ENCODE data around the gene JAG1.

Gene JAG1

DNA sequence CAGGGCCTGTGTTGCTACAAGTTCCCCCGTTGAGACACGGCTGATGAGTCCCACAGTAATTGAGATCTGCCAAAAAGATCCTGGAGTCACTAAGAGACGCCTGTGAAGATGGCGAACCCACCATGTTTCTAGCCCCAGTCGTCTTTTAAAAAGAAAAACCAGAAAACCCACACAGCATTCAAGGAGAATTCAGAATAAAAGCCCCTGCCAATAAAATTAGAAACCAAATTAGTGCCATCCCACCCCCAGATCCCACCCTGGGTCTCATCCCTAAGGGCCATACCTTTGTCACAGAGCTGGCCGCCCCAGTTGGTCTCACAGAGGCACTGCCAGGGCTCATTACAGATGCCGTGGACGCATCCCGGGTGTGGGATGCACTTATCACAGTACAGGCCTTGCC, 21.6 kb downstream of the JAG1 start:
- no peak for DNase-seq

DNA sequence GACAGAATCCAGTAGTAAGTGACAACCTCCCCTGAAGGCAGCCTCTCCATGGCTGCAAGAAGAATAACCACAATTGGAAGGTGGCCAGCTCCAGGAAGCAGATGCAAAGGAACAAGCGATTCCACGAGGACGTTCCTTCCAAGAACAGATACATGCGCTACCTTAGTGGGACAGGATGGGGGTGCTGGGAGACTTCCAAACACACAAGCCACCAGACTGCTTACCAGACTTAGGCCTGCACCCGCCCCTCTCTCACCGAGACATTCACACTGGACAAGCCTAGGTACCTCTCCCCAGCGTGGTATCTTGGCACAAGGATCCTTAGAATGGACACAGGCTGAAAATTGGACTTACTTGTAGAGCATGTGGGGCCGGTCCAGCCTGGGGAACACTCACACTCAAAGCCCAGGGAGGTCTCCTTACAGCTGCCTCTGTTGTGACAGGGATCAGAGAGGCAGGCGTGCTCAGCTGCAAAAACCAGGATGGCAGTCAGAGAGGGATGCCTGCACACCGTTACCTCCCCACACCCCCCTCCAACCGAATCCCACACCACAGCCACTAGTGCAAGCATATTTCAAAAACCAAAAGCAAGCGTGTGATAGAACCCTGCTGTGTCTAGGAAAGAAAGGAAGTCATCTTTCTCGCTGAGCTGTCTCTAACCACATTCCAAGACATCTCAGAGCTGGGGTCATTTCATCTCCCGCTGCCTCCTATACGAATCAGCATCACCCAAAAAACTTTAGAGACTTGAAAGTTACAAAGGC, 22.4 kb downstream of the JAG1 start:
- DNase-seq, result peak; percentile 88

GRCh38 chr20:10649797-10650160, 24.0 kb downstream of the JAG1 start:
- DNase-seq, result peak; percentile 59

GRCh38 chr20:10649080-10649796, 24.6 kb downstream of the JAG1 start:
- no peak for DNase-seq

DNA sequence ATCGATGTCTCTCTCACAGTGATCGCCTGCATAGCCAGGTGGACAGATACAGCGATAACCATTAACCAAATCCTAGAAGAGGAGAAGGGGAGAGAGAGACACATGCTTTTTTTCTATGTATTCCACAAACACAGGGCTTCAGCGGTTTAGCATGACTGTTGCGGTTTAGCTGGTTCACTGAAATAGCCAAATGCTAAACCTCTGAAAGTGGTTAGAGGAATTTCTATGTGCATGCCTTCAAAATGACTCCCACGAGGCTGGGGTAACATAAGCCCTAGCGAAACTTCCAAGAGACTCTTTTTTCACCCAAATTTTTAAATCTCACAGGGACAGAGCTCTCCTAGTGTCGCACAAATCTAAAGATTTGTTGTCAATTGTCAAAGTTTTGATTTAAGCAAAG, 25.1 kb downstream of the JAG1 start:
- DNase-seq, result peak; percentile 95

DNA sequence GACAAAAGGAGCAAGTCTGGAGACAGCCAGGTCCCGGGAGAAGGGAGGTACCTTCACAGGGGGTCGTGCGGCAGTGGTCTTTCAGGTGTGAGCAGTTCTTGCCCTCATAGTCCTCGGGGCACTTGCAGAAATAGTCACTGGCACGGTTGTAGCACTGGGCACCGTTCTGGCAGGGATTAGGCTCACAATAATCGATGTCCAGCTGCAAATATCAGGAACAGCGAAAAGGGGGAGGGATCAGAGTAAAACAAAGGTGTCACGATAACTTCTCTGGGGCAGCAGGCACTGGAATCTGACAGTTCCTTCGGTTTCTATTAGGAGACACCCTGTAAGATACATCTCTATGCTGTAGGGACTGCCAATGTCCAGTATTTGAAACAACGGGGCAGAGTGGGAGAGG, 25.9 kb downstream of the JAG1 start:
- no peak for DNase-seq

GRCh38 chr20:10647471-10647870, 26.3 kb downstream of the JAG1 start:
- peak; percentile 57 for DNase-seq

DNA sequence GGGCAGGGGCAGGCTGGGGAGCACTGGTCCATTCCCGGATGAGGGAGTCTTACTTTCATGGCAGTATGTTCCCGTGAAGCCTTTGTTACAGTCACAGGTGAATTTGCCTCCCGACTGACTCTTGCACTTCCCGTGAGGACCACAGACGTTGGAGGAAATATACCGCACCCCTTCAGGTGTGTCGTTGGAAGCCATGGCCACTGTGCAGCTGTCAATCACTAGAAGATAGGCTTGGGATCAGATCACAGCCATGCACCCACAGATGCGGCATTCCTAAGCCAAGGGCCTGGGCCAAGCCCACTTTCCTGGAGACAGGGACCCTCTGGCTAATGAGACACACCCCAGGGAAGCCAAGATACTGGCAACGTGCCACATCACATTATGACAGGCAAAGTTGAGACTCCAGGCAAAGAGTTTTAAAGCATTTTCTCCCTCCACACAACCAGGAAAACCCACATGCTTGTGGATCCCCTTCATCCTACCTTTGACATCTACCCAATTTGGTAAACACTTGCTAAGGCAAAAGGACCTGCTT, 26.8 kb downstream of the JAG1 start:
- no peak for DNase-seq

DNA sequence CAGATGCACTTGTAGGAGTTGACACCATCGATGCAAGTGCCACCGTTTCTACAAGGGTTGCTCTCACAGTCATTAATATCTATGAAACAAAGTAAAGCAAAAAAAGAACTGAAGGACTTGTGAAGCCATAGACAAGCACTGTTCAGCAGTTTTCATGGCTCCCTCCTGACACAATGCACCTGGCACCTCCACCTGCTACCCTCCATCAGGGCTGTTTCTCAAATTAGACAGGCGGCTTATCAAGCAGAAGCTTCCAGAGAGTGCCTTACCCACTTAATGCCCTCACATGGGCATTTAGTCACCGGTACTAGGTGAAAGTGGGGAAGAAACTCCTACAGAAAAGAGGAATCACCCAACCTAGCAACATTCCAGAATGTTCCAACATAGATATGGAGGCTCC, 27.8 kb downstream of the JAG1 start:
- DNase-seq, result no peak

DNA sequence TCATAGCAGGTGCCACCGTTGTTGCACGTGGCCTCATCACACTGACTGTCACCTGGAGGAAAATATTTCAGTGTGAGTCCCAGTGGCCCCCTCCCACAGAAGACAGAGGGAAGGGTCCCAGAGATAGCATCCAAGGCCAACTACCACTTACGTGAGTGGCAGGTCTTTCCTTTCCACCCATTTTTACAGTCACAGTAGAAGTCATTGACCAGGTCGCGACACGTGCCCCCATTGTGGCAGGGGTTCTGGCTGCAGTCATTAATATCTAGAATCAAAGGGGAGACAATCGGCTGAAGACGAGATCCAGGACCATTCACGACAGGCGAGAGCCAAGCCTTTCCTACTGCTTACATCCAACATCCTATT, 28.6 kb downstream of the JAG1 start:
- DNase-seq, result no peak

DNA sequence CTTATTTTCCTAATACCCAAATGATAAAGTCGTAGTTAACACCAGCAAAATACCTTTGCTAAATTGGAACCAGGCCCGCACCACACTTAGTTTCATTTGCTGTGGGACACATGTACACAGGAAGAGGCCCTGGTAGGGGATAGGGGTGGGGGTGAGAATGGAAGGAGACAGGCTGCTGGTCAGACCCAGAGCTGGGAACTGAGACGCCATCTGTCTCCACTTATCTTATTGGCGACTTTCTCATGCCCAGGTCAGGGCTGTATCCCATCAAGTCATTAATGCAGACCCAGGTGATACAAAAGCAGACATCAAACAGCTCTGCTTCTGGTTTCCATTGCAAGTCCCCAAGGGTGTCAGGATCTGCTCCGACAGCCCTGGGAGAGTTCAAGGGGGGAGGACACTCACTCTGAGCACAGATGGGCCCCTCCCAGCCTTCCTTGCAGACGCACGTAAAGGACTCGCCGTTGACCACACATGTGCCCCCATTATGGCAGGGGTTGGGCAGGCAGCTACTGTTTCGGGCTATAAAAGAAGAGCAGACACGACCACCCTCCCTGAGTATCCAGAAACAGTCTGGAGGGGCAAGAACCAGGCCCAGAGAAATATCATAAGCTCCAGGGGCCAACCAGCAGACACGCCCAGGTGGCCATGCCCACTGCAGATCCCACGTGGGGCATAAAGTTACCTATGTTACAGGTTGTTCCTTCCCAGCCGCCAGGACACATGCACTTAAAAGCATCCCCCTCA, 29.2 kb downstream of the JAG1 start:
- DNase-seq, result peak; percentile 46

DNA sequence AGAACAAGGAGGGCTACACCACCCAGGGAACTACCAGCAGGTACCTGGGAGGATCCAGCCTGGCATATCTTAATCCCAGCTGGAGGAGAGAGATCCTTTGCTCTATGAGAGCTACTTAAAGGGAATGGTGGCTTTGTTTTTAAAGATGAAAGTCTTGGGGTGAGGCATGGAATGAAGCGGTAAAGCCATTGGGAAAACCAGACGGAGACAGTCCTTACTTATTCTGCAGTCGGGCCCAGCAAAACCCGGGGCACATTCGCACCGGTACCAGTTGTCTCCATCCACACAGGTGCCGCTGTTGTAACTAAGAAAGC, 30.3 kb downstream of the JAG1 start:
- DNase-seq, result no peak

GRCh38 chr20:10642856-10643559, 30.8 kb downstream of the JAG1 start:
- peak; percentile 69 for DNase-seq

DNA sequence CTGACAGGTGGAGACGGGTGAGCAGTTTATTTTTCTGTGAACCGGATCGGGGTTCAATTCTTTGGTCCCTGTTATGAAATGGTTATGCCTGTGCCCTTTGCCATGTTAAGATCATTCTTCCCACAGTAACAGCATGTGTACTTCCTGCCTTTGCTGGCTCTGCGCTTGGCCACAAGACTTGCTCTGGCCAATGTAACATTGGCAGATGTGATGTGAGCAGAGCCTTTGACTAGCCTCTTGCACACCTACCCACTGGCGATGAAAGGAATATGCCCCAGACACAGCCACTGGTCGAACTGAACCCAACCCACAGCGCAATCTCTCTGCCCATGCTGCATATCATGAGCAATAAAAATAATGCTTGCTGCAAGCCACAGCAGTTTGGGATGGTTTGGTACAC, 31.9 kb downstream of the JAG1 start:
- no peak for DNase-seq

DNA sequence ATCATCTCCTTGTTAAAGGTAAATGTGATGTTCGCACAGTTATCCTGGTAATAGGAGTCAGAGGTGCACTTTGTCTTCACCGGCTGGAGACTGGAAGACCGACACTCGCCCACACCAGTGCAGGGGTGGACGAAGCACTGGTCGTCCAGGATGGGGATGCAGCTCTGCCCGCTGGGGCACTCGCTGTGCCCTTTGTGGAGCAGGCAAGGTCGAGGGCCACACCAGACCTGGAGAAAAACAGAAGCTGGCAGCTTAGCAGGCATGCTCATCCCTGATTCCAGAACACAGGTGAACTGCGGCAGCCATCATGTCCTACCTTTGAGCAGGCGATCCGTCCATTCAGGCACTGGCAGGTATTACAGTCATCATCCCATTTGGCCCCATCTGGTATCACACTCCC, 32.3 kb downstream of the JAG1 start:
- DNase-seq, result no peak

DNA sequence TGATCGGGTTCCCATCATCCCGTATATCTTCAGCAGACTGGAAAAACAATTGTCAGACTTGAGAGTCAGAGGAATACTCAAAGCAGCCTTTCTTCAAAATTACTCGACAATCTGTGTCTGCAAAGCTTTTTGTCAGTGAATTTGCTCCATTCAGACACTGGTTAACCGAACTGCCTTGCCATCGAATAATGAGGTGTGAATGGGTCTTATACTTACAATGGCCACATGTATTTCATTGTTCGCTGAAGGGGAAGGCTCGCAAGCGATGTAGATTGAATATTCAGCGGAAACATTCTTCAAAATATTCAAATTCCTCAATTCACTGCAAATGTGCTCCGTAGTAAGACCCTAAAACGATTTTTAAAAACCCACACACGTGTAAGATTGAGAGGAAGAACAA, 32.9 kb downstream of the JAG1 start:
- DNase-seq, result no peak

- no peak for DNase-seq
These were observed 33.9 kb downstream of the JAG1 start for GRCh38 chr20:10639737-10640556.

DNA sequence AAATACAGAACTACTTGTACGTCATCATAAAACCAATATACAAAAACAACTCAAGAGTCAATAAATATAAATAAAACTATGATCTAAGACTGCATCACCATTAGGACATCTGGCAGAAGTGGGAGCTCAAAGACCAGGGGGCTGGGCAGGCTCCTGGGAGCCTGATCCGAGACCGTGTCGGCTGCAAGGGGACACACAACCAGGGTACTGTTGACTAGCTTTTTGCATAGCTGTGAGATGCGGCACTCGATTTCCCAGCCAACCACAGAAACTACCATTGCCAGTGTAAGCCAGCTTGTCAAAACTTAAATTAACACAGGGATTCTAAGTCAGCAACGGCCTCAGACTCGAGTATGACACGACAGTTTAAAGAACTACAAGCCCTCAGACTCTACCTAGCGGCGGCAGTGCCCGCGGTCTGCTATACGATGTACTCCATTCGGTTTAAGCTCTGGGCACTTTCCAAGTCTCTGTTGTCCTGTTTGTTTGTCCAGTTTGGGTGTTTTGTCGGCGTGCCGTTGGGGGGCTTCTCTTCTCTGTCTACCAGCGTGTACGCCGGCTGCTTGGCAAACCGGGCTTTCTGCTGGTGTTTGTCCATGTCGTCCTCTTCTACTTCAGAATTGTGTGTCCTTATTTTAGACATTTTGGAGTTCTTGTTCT, 34.6 kb downstream of the JAG1 start:
- DNase-seq, result no peak

GRCh38 chr20:10637563-10637962, 36.2 kb downstream of the JAG1 start:
- DNase-seq, result no peak

DNA sequence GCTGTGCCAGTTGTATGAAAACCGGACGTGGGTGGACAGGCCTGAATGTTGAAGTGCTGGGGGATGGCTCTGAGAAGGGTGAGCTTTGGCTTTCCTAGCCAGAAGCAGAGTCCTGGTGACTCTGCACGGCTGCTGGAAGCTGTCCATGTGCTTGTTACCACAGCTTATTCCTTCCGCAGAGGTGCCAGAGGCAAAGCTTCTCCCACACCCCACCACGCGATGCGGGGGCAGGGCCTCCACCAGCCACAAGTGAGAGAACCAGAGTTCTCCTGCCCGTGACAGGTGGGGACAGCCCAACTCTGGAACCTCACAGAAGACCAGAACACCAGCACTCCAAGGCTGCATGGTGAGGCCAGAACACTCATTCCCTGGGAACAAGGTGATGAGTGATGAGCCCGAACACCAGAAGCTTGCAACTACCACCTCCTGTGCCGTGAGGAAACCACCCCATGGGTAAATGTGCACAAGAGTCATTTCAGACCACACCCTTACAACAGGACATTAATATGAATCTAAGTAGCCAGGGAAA, 36.7 kb downstream of the JAG1 start:
- no peak for DNase-seq

DNA sequence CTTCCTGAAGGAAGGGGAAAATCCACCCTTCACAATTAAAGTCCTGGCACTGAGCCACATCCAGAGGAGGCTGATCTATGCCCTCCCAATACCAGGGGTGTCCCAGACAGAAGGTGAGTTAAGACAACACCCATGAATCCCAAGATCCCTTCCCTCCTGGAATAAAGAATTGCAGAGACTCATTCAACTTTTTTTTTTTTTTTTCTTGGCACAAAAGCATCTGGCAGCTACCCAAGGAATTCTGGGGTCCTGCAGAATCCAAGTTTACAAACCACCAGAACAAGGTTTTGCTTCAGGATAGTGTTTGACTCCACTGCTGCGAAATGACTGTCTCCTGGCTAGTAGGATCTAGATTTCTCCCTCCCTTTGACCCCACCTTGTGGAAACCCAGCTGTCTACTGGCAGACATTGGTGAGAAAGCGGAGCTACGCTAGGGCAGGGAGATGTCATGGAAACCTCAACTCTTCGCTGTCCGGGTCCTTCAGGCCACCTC, 37.4 kb downstream of the JAG1 start:
- DNase-seq, result peak; percentile 80

Data from fibroblast of skin of right quadriceps (primary cell).